ENCODE measurements around the gene CACNB4. TPM values are rescaled to one million over a fixed set of nuclear protein-coding genes. Genes with fewer than 3 reads are reported as not detected.

The CACNB4 gene
- total RNA-seq, 2 experiments from 2014 or later, result 0.14 to 0.20 TPM

- TF ChIP-seq, protein P1, sequence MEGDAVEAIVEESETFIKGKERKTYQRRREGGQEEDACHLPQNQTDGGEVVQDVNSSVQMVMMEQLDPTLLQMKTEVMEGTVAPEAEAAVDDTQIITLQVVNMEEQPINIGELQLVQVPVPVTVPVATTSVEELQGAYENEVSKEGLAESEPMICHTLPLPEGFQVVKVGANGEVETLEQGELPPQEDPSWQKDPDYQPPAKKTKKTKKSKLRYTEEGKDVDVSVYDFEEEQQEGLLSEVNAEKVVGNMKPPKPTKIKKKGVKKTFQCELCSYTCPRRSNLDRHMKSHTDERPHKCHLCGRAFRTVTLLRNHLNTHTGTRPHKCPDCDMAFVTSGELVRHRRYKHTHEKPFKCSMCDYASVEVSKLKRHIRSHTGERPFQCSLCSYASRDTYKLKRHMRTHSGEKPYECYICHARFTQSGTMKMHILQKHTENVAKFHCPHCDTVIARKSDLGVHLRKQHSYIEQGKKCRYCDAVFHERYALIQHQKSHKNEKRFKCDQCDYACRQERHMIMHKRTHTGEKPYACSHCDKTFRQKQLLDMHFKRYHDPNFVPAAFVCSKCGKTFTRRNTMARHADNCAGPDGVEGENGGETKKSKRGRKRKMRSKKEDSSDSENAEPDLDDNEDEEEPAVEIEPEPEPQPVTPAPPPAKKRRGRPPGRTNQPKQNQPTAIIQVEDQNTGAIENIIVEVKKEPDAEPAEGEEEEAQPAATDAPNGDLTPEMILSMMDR (IDR thresholded peaks at IDR 0.05), result no peak
- intact Hi-C loops (cut with DNase I, micrococcal nuclease), result no loop called here
- ATAC-seq (ENCODE audit: poor library complexity) (no peak), DNase-seq (no peak)
- ChIA-PET POLR2A (no interaction called here), CTCF (interaction anchor here (1.0 kb wide), 1 partner anchor 12 kb away, joined by 3 read pairs; no protein-coding TSS in a partner anchor)
- Mint-ChIP-seq H3K27ac (no peak overlapping the region), H3K27me3 (peaks cover 16% of the 10 kb centered on the region), H3K36me3 (ENCODE audit: low read depth) (no peaks in the 10 kb centered on the region), H3K4me3 (no peak overlapping the region), H3K4me1 (ENCODE audit: low read depth) (no peaks in the 10 kb centered on the region), H3K9me3 (no peaks in the 10 kb centered on the region)
- Histone ChIP-seq H3K4me3 (ENCODE audit: low read length) (no peak overlapping the region), H3K27ac (ENCODE audit: low read depth in 1 of 2, low read length in 2 of 2) (no peak overlapping the region), H3K9me3 (ENCODE audit: control insufficient read depth in 1 of 2, insufficient read depth in 1 of 2, low read length in 2 of 2) (peaks cover 0 to 3% of the 10 kb centered on the region in 2 experiments), H3K27me3 (ENCODE audit: control insufficient read depth in 1 of 2, insufficient read depth in 2 of 2, low read length in 2 of 2) (peaks cover 2 to 4% of the 10 kb centered on the region in 2 experiments), H3K4me1 (ENCODE audit: insufficient read depth, low read length) (no peaks in the 10 kb centered on the region), H3K36me3 (ENCODE audit: insufficient read depth, low read length) (no peaks in the 10 kb centered on the region)
Observed at GRCh38 chr2:152064001-152064400, 34.8 kb downstream of the CACNB4 start.

GRCh38 chr2:152063325-152063924, 35.4 kb downstream of the CACNB4 start:
- Mint-ChIP-seq H3K36me3 (ENCODE audit: low read depth) (no peaks in the 10 kb centered on the region), H3K9me3 (no peaks in the 10 kb centered on the region), H3K27ac (no peak overlapping the region), H3K4me3 (no peak overlapping the region), H3K27me3 (peaks cover 16% of the 10 kb centered on the region), H3K4me1 (ENCODE audit: low read depth) (no peaks in the 10 kb centered on the region)
- peaks cover 0 to 3% of the 10 kb centered on the region in 2 experiments for H3K9me3 ChIP-seq (ENCODE audit: control insufficient read depth in 1 of 2, insufficient read depth in 1 of 2, low read length in 2 of 2)
- ChIA-PET POLR2A (no interaction called here), CTCF (interaction anchor here (1.0 kb wide), 1 partner anchor 13 kb away, joined by 3 read pairs; no protein-coding TSS in a partner anchor)
- peaks cover 2 to 4% of the 10 kb centered on the region in 2 experiments for H3K27me3 ChIP-seq (ENCODE audit: control insufficient read depth in 1 of 2, insufficient read depth in 2 of 2, low read length in 2 of 2)
- ATAC-seq (ENCODE audit: poor library complexity) (no peak), DNase-seq (no peak)
- intact Hi-C loops (cut with DNase I, micrococcal nuclease), result no loop called here
- no peak overlapping the region for H3K4me3 ChIP-seq (ENCODE audit: low read length)
- TF ChIP-seq, protein P1 (IDR thresholded peaks at IDR 0.05), result no peak
- no peak overlapping the region for H3K27ac ChIP-seq (ENCODE audit: low read depth in 1 of 2, low read length in 2 of 2)
- H3K4me1 ChIP-seq (ENCODE audit: insufficient read depth, low read length), result no peaks in the 10 kb centered on the region
- no peaks in the 10 kb centered on the region for H3K36me3 ChIP-seq (ENCODE audit: insufficient read depth, low read length)

DNA sequence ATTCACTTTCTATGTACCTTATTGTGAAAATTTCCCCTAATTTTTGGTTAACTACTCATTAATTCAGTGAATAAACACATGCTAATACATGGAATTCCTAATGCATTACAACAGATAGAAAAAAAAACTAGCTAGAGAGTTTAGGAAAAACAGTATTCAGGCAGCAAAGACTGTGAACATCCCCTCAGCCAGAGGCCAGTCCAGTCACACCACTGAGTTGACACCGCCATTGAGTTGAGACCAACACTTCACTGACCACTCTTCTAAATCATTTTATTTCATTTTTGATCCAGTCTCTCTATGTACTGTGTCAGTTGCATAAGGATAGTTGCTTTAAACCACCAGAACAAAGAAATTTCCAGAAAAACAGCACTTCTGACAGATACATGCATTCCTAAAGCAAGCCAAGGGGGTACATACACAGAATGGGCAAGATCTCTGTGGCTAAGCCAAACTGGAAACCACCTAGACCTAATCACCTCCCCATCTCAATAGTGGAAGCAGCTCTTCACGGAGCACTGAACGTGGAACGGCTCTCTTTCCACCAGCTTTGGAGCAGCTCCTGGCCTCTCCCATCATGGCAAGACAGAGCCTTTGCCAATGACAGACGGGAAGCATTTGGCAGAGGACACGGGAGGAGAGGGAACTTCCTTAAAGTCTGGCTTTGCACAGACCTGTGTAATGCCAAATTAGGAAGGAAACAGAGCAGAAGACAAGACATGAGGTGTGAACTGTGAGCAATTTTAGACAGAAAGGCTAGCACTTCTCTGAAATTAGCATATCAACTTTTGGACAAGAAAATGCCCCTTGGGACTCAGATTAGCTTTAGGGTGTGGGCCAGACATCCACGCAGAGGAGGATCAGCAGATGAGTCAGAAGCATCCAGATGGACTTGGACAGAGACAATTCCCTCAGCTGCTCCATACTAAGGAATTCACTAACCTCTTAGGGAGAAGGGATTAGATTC, 36.4 kb downstream of the CACNB4 start:
- H3K36me3 Mint-ChIP-seq (ENCODE audit: low read depth), result no peaks in the 10 kb centered on the region
- no peak for ATAC-seq (ENCODE audit: poor library complexity)
- CTCF ChIA-PET, result no interaction called here

More for the DNA sequence above, 36.4 kb downstream of the CACNB4 start:
- Histone ChIP-seq H3K9me3 (ENCODE audit: control insufficient read depth in 1 of 2, insufficient read depth in 1 of 2, low read length in 2 of 2) (peaks cover 0 to 3% of the 10 kb centered on the region in 2 experiments), H3K27me3 (ENCODE audit: control insufficient read depth in 1 of 2, insufficient read depth in 2 of 2, low read length in 2 of 2) (peaks cover 2 to 4% of the 10 kb centered on the region in 2 experiments), H3K36me3 (ENCODE audit: insufficient read depth, low read length) (no peaks in the 10 kb centered on the region), H3K27ac (ENCODE audit: low read depth in 1 of 2, low read length in 2 of 2) (no peak overlapping the region), H3K4me1 (ENCODE audit: insufficient read depth, low read length) (no peaks in the 10 kb centered on the region), H3K4me3 (ENCODE audit: low read length) (no peak overlapping the region)
- Mint-ChIP-seq H3K27ac (no peak overlapping the region), H3K4me3 (no peak overlapping the region), H3K4me1 (ENCODE audit: low read depth) (no peaks in the 10 kb centered on the region), H3K27me3 (peaks cover 16% of the 10 kb centered on the region), H3K9me3 (no peaks in the 10 kb centered on the region)
- TF ChIP-seq, protein P1 (IDR thresholded peaks at IDR 0.05), result no peak
- DNase-seq, result no peak
- intact Hi-C loops (cut with DNase I, micrococcal nuclease), result no loop called here
- POLR2A ChIA-PET, result no interaction called here

Measured in CD4-positive, alpha-beta T cell (primary cell).